OCI-LY3 (cell line): Measurements from ENCODE around the gene KIAA1328.

Experiments used
- H2AFZ ChIP-seq: fragments of 200-600, 300-600 bp; shearing (Covaris generic); 2 replicates; pipeline ENCODE4 v1.6.0; 2014; ENCODE audit warnings: antibody characterized with exemption, low read depth, low read length
- H3K27ac ChIP-seq: fragments of 200-600, 300-600 bp; sonication (generic); 2 replicates; pipeline ENCODE4 v1.5.1; 2014; ENCODE audit warnings: mild to moderate bottlenecking, low read length, moderate library complexity, mixed read lengths
- H3K27me3 ChIP-seq: fragments of 200-600, 300-600 bp; sonication (generic); 2 replicates; pipeline ENCODE4 v1.6.1; 2014; ENCODE audit warnings: low read depth, low read length, mixed read lengths
- H3K36me3 ChIP-seq: fragments of 200-600, 300-600 bp; sonication (generic); replicated peaks from 2 replicates; pipeline ENCODE3; 2014; ENCODE audit warnings: low read depth, low read length, mixed read lengths
- H3K4me1 ChIP-seq: fragments of 300-600, 200-600 bp; sonication (generic); 2 replicates; pipeline ENCODE4 v1.6.1; 2014; ENCODE audit warnings: low read length, mixed read lengths
- H3K4me2 ChIP-seq: fragments of 200-600, 300-600 bp; sonication (generic); 2 replicates; pipeline ENCODE4 v1.6.1; 2014; ENCODE audit warnings: low read length, mixed read lengths
- H3K4me3 ChIP-seq: fragments of 300-600, 200-600 bp; sonication (generic); 2 replicates; pipeline ENCODE4 v1.5.1; 2014; ENCODE audit warnings: antibody characterized with exemption, mild to moderate bottlenecking, low read length, moderate library complexity
- H3K79me2 ChIP-seq: fragments of 300-600, 200-600 bp; shearing (Covaris generic); 2 replicates; pipeline ENCODE4 v1.6.1; 2014; ENCODE audit warnings: mild to moderate bottlenecking, low read length, mixed read lengths
- H3K9ac ChIP-seq: fragments of 300-600, 200-600 bp; shearing (Covaris generic); 2 replicates; pipeline ENCODE4 v1.6.0; 2014; ENCODE audit warnings: mild to moderate bottlenecking, low read length, moderate library complexity
- H3K9me3 ChIP-seq: fragments of 200-600, 300-600 bp; shearing (Covaris generic); 2 replicates; pipeline ENCODE4 v1.6.1; 2014; ENCODE audit warnings: low read length, mixed read lengths; ENCODE audit not compliant: insufficient read depth
- H4K20me1 ChIP-seq: fragments of 200-600, 300-600 bp; sonication (generic); 2 replicates; pipeline ENCODE4 v1.6.1; 2016; ENCODE audit warnings: low read length, mixed read lengths; ENCODE audit not compliant: insufficient read depth
- EZH2phosphoT487 ChIP-seq: fragments of 200-600 bp; shearing (Covaris generic); IDR thresholded peaks from 2 replicates; pipeline ENCODE4 v1.6.1; 2018; ENCODE audit warnings: antibody characterized with exemption, mixed run types, low read depth
- TF ChIP-seq, protein P1 (sequence below): fragments of 200-600, 300-600 bp; sonication (generic); IDR thresholded peaks from 2 replicates; pipeline ENCODE4 v1.5.1; 2014; ENCODE audit warnings: antibody characterized with exemption, low read length, low read depth

The KIAA1328 gene

DNA sequence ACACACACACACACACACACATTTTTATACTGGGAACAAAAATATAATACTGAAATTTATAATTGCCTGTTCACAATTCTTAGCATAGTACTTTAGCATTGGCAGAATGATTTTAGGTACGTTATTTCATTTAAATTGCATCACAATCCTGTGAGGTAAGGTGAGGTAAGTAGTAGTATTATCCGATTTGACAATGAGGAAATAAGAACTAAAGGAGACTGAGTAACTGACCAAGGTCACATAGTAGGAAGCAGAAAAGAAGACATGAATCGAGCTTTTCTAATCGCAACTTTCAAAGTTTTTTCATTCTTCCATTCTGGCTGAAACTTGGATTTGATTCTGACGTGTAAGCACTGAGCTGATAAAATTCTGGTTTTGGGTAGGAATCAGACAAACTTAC is 351.2 kb downstream of the KIAA1328 start:
- Histone ChIP-seq H3K4me3 (no peak overlapping the region), H3K36me3 (no peaks in the 10 kb centered on the region), H4K20me1 (no peaks in the 10 kb centered on the region), H3K9ac (no peak overlapping the region), H3K4me2 (no peak overlapping the region), H2AFZ (no peak overlapping the region), H3K27me3 (no peaks in the 10 kb centered on the region), H3K9me3 (no peaks in the 10 kb centered on the region), H3K79me2 (no peaks in the 10 kb centered on the region), H3K27ac (no peak overlapping the region), H3K4me1 (no peaks in the 10 kb centered on the region)
- TF ChIP-seq EZH2phosphoT487: no peak
- TF ChIP-seq, protein P1, sequence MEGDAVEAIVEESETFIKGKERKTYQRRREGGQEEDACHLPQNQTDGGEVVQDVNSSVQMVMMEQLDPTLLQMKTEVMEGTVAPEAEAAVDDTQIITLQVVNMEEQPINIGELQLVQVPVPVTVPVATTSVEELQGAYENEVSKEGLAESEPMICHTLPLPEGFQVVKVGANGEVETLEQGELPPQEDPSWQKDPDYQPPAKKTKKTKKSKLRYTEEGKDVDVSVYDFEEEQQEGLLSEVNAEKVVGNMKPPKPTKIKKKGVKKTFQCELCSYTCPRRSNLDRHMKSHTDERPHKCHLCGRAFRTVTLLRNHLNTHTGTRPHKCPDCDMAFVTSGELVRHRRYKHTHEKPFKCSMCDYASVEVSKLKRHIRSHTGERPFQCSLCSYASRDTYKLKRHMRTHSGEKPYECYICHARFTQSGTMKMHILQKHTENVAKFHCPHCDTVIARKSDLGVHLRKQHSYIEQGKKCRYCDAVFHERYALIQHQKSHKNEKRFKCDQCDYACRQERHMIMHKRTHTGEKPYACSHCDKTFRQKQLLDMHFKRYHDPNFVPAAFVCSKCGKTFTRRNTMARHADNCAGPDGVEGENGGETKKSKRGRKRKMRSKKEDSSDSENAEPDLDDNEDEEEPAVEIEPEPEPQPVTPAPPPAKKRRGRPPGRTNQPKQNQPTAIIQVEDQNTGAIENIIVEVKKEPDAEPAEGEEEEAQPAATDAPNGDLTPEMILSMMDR: no peak

DNA sequence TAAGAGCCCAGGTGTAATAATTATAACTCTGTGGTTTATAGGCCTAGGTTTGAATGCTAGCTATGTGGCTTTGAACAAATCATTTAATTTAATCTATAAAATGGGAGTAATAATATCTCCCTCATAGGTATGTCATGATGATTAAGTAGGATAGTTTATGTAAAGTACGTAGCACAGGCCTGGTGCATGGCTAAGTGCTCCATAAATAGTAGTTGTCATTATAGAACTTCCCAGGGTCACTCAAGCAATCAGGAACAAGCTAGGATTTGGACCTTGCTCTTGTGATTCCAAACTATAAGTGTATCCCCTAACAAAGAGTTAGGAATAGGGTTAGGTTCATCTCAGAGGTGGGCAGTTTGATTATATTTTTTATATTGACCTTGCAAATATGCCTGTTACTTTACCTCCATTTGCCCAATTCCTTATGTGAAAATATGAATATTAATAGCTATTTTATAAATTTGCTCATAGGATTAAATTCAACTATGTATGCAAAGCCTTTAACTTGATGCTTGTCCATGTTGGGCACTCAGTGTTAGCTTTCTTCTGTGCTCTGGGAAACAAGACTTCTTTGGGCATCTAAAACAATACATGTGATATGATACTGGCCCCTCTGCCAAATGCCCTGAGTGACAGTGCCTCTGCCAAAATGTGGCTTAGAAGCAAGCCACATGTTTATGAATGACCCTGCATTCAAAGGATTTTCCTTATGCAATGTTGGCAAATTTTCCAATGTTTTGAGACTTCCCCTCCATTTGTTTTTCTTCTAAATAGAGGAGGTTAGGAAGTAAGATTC is 353.6 kb downstream of the KIAA1328 start:
- no peaks in the 10 kb centered on the region for H3K9me3 ChIP-seq

DNA sequence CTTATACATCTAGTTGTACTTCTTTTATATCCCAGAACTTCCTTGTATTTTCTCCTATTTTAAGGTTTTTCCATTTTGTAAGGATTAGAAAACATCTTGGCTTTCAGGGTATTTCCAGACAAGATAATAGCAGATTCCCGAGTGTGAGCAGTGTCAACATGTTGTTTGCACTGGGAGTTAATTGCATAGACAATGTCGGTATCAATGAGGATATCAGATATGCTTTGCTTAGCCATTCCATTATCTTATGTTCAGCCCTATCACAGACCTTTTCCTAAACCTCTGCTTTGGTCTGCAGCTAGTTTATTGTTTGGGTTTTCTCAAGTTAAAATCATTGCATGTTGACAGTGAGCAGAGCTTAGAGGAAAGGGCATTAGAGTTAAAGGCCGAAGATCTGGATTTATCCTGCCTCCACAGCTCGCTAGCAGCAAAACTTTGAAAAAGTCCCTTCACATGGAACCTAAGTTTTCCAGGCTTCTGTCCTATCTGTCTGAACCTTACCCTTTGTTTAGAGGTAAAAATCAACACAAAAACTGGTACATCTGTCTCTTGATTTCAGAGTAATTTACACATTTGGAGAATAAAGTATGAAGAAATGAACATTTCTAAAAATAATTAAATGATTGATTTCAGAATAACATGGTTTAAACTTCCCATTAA is 355.4 kb downstream of the KIAA1328 start:
- Histone ChIP-seq H3K79me2 (no peaks in the 10 kb centered on the region), H3K36me3 (no peaks in the 10 kb centered on the region), H3K4me2 (no peak overlapping the region), H3K9ac (no peak overlapping the region), H3K9me3 (no peaks in the 10 kb centered on the region), H3K4me1 (no peaks in the 10 kb centered on the region), H4K20me1 (no peaks in the 10 kb centered on the region), H3K27ac (no peak overlapping the region), H3K4me3 (no peak overlapping the region), H2AFZ (no peak overlapping the region), H3K27me3 (no peaks in the 10 kb centered on the region)
- no peak for TF ChIP-seq EZH2phosphoT487
- TF ChIP-seq, protein P1: no peak

More for the DNA sequence above, 353.6 kb downstream of the KIAA1328 start:
- H3K9ac ChIP-seq: no peak overlapping the region
- H3K4me1 ChIP-seq: no peaks in the 10 kb centered on the region
- H3K4me3 ChIP-seq: no peak overlapping the region
- H3K36me3 ChIP-seq: no peaks in the 10 kb centered on the region
- H2AFZ ChIP-seq: no peak overlapping the region
- no peaks in the 10 kb centered on the region for H3K79me2 ChIP-seq
- H3K4me2 ChIP-seq: no peak overlapping the region
- H4K20me1 ChIP-seq: no peaks in the 10 kb centered on the region
- no peak overlapping the region for H3K27ac ChIP-seq
- TF ChIP-seq, protein P1: no peak
- TF ChIP-seq EZH2phosphoT487: no peak
- no peaks in the 10 kb centered on the region for H3K27me3 ChIP-seq

DNA sequence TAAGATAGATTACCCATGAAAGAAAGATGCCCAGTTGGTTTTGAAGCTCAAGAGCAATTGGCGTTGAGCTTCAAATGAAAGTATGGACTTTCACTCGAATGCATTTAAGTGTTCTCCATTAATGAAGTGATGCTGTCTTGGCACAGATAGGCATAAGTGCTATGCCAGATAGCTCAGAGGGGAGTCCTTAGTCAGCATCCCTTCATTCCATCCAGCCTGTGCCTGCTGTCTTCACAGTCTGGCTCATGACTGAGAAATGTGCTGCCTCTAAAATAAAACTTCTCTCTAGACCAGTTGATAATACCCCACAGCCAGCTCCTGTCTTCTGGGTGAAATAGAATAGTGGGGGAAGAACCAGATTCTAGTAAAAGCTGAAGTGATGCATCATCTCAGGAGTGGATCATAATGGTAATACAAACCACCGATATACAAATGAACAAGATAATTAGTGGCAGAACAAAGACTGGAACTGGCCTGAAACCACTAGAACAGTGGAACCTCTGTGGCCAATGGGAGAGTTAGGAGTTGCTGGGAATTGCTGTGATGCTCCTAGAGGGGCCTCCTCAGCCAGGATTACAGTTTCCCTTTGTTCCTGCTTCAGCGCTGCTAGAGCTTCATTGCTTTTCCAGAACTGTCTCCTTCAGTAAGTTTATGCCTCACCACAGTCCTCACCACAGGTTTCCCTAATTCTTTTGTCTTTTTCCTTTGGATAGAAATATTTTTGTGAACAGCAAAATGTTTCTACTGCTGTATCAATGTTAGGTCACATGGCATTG is 359.3 kb downstream of the KIAA1328 start:
- H3K36me3 ChIP-seq: no peaks in the 10 kb centered on the region
- no peaks in the 10 kb centered on the region for H3K27me3 ChIP-seq
- no peak overlapping the region for H2AFZ ChIP-seq
- no peaks in the 10 kb centered on the region for H3K9me3 ChIP-seq
- H4K20me1 ChIP-seq: no peaks in the 10 kb centered on the region
- H3K4me1 ChIP-seq: no peaks in the 10 kb centered on the region
- no peaks in the 10 kb centered on the region for H3K79me2 ChIP-seq
- no peak overlapping the region for H3K9ac ChIP-seq
- no peak for TF ChIP-seq EZH2phosphoT487
- TF ChIP-seq, protein P1: no peak
- no peak overlapping the region for H3K27ac ChIP-seq
- no peak overlapping the region for H3K4me2 ChIP-seq
- H3K4me3 ChIP-seq: no peak overlapping the region
